ENCODE measurements around the gene NUCB1. TPM values are rescaled to one million over a fixed set of nuclear protein-coding genes. Genes with fewer than 3 reads are reported as not detected.
A peak's percentile ranks its signal among the peaks of the same experiment; 100 is the strongest.

The NUCB1 gene
- total and polyA plus RNA-seq, 9 of the 15 experiments (the other 6 are each of a cell fraction or from before 2014, with no cell fraction given), result 3.1 to 153 (median 71.7) TPM

GRCh38 chr19:48965040-48965805 lies 65.1 kb downstream of the NUCB1 start, which contains the start of gene FTL (continued):
- TF ChIP-seq ILK (tag; IDR thresholded peaks at IDR 0.05; ENCODE audit: borderline replicate concordance, low read depth), result no peak
- peak; percentile 36 for TF ChIP-seq PKNOX1 (IDR thresholded peaks at IDR 0.05)
- TF ChIP-seq, protein P1, sequence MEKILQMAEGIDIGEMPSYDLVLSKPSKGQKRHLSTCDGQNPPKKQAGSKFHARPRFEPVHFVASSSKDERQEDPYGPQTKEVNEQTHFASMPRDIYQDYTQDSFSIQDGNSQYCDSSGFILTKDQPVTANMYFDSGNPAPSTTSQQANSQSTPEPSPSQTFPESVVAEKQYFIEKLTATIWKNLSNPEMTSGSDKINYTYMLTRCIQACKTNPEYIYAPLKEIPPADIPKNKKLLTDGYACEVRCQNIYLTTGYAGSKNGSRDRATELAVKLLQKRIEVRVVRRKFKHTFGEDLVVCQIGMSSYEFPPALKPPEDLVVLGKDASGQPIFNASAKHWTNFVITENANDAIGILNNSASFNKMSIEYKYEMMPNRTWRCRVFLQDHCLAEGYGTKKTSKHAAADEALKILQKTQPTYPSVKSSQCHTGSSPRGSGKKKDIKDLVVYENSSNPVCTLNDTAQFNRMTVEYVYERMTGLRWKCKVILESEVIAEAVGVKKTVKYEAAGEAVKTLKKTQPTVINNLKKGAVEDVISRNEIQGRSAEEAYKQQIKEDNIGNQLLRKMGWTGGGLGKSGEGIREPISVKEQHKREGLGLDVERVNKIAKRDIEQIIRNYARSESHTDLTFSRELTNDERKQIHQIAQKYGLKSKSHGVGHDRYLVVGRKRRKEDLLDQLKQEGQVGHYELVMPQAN (IDR thresholded peaks at IDR 0.05; ENCODE audit: borderline replicate concordance), result peak; percentile 80
- TF ChIP-seq CXXC5 (CRISPR knock-in tag; IDR thresholded peaks at IDR 0.05), result peak; percentile 89
- no peak for TF ChIP-seq SREBF2 (CRISPR knock-in tag; IDR thresholded peaks at IDR 0.05)
- 0 out of 2 replicates have a peak, but pooled peaks have one; percentile 3 for TF ChIP-seq ZNF316 (IDR thresholded peaks at IDR 0.05)
- peak; percentile 69; the same call in 1 of the 2 replicates for TF ChIP-seq THRB (CRISPR knock-in tag; conservative IDR thresholded peaks at IDR 0.05)
- peak; percentile 49; the same call in 1 of the 2 replicates for TF ChIP-seq ZBTB17 (CRISPR knock-in tag; IDR thresholded peaks at IDR 0.05)
- peak; percentile 32 for TF ChIP-seq HDAC3 (IDR thresholded peaks at IDR 0.05; ENCODE audit: borderline replicate concordance, partially characterized antibody)
- peak; percentile 93 for TF ChIP-seq ZEB2 (IDR thresholded peaks at IDR 0.05)
- peak; percentile 36; the same call in 1 of the 2 replicates for TF ChIP-seq EP300 (IDR thresholded peaks at IDR 0.05; ENCODE audit: low read length)
- peak; percentile 64 for TF ChIP-seq RBBP5 (IDR thresholded peaks at IDR 0.05; ENCODE audit: borderline replicate concordance, insufficient read depth, low read length, poor library complexity, severe bottlenecking)
- peak in 1 of 2 experiments; percentile 75; a peak in 3 of 4 replicates for TF ChIP-seq NONO (IDR thresholded peaks at IDR 0.05; ENCODE audit: low read depth in 2 of 2, low read length in 1 of 2)
- TF ChIP-seq EHMT2 (IDR thresholded peaks at IDR 0.05), result no peak
- TF ChIP-seq GABPA (tag; conservative IDR thresholded peaks at IDR 0.05; ENCODE audit: low read depth), result no peak; the same call in 1 of the 2 replicates
- TF ChIP-seq ZNF764 (CRISPR knock-in tag; IDR thresholded peaks at IDR 0.05; ENCODE audit: low read depth), result peak; percentile 6; the same call in 1 of the 2 replicates
- peak; percentile 87 for TF ChIP-seq ZNF740 (CRISPR knock-in tag; IDR thresholded peaks at IDR 0.05)
- TF ChIP-seq ZNF740 (tag; IDR thresholded peaks at IDR 0.05), result peak in 1 of 2 experiments; percentile 69; a peak in 1 of 4 replicates
- no peak for TF ChIP-seq PURB (CRISPR knock-in tag; IDR thresholded peaks at IDR 0.05; ENCODE audit: low read depth)
- TF ChIP-seq NEUROD1 (IDR thresholded peaks at IDR 0.05; ENCODE audit: borderline replicate concordance, low read depth, low read length, partially characterized antibody), result peak; percentile 86
- peak; percentile 72 for TF ChIP-seq PHF8 (IDR thresholded peaks at IDR 0.05; ENCODE audit: borderline replicate concordance, low read length)
- no peak for TF ChIP-seq MCM7 (IDR thresholded peaks at IDR 0.05)
- TF ChIP-seq NFE2L1 (tag; IDR thresholded peaks at IDR 0.05; ENCODE audit: borderline replicate concordance, low read depth), result no peak
